Stimulated activated CD8-positive, alpha-beta memory T cell treated with anti-CD3 and anti-CD28 coated beads, Interleukin-12 subunit alpha, Interleukin-12 subunit beta, amount 100 ng/mL, for 24 hours (primary cell): ENCODE results near the gene OR5K2.

Experiments used
- DNase-seq: peaks from one replicate; pipeline ENCODE4 v3.0.0-alpha.2; 2020; ENCODE audit errors: extremely low read depth

The OR5K2 gene

GRCh38 chr3:98497381-98497780 lies at the start of gene OR5K2:
TSS of gene OR5K2 (plus strand) at chr3:98497681. CDS start at chr3:98497681, 0 bp downstream.
- DNase-seq: no peak

- DNase-seq: no peak
These were observed 47.8 kb upstream of the OR5K2 start for GRCh38 chr3:98449606-98450193.

- no peak for DNase-seq
These were observed 47.1 kb upstream of the OR5K2 start for GRCh38 chr3:98450372-98450771.

GRCh38 chr3:98453827-98454226 lies 43.7 kb upstream of the OR5K2 start:
- no peak for DNase-seq

GRCh38 chr3:98454929-98455328 lies 42.6 kb upstream of the OR5K2 start:
- DNase-seq: no peak

GRCh38 chr3:98457543-98457942 lies 39.9 kb upstream of the OR5K2 start:
- no peak for DNase-seq

GRCh38 chr3:98460220-98460619 lies 37.3 kb upstream of the OR5K2 start:
- DNase-seq: no peak

- DNase-seq: no peak
These were observed 34.6 kb upstream of the OR5K2 start, which contains the start of gene OR5K1 for GRCh38 chr3:98462901-98463300. TSS of gene OR5K1 (plus strand) at chr3:98463201. CDS start at chr3:98469577, 6,376 bp downstream.

- DNase-seq: no peak
These were observed 14.6 kb upstream of the OR5K2 start for GRCh38 chr3:98482717-98483482.

GRCh38 chr3:98483626-98484025 lies 13.9 kb upstream of the OR5K2 start:
- DNase-seq: no peak

- DNase-seq: no peak
These were observed 2.5 kb downstream of the OR5K2 start for GRCh38 chr3:98500019-98500418.

- no peak for DNase-seq
These were observed 3.8 kb downstream of the OR5K2 start for GRCh38 chr3:98501270-98501669.

- DNase-seq: no peak
These were observed 4.5 kb downstream of the OR5K2 start for GRCh38 chr3:98501863-98502576.

GRCh38 chr3:98504539-98504938 lies 7.1 kb downstream of the OR5K2 start:
- no peak for DNase-seq

- no peak for DNase-seq
These were observed 11.1 kb downstream of the OR5K2 start for GRCh38 chr3:98508582-98508981.

- DNase-seq: no peak
These were observed 15.1 kb downstream of the OR5K2 start for GRCh38 chr3:98512576-98512975.

GRCh38 chr3:98513091-98513511 lies 15.6 kb downstream of the OR5K2 start:
- no peak for DNase-seq

- no peak for DNase-seq
These were observed 16.3 kb downstream of the OR5K2 start for GRCh38 chr3:98513736-98514135.

GRCh38 chr3:98514948-98515347 lies 17.5 kb downstream of the OR5K2 start:
- no peak for DNase-seq

- DNase-seq: no peak
These were observed 21.3 kb downstream of the OR5K2 start for GRCh38 chr3:98518816-98519215.

- no peak for DNase-seq
These were observed 21.9 kb downstream of the OR5K2 start for GRCh38 chr3:98519351-98519750.

GRCh38 chr3:98521897-98522543 lies 24.5 kb downstream of the OR5K2 start:
- DNase-seq: no peak
